Measurements from ENCODE around the gene DCLK1. TPM values are rescaled to one million over a fixed set of nuclear protein-coding genes. Genes with fewer than 3 reads are reported as not detected.

The DCLK1 gene
- total RNA-seq, 1 donor from 2014 or later, result not detected

DNA sequence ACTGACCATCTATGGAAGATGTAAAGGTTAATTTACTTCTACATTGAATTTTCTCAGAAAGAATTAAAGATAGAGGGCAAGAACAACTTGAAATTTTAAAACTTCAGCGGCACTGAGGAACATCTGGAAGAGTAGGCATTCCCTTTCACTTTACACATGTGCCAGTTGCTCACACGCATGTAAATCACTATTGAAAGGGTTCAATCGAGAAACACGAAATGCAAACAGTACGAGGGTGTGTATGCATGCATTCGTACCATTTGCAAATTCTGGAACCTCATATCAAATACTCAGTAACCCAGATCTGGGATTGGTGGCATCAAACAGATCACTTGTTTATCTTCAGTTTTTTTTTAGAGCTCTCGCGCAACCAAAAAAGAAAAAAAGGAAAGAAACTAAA is 339.2 kb downstream of the DCLK1 start:
- intact Hi-C loops (cut with micrococcal nuclease), result no loop called here

DNA sequence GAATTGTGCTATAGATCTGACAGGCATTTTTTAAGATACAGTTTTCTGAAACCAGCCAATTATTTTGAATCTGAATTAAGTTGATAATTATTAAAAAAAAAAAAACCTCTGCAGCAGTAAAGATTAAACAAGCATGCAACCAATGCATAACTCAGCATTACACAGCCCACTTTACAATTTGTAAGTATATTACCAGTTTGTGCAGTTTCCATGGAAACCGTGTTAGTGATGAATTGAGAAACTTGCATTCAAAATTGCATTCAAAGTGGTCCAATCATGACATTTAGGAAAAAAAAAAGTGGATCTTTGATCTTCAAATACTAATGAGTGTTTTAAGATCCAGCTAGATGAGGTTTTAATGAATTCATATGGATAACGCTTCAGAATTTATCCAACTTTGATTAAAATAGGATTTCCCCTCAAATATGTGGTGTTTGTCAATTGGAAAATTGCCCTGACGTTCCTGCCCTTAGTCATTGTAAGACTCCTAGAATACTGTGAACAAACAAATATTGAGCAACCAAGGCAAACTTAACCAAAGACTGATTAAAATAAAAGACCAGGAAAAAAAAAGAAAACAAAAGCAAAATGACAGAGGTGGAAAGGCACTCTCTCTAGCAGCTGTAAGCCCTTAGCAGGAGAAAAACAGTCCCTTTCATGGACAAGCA is 339.9 kb downstream of the DCLK1 start:
- intact Hi-C loops (cut with micrococcal nuclease), result no loop called here

GRCh38 chr13:35789335-35790165 is 341.6 kb downstream of the DCLK1 start:
- intact Hi-C loops (cut with micrococcal nuclease), result no loop called here

- intact Hi-C loops (cut with micrococcal nuclease), result no loop called here
Observed at GRCh38 chr13:35787937-35788336, 343.2 kb downstream of the DCLK1 start.

DNA sequence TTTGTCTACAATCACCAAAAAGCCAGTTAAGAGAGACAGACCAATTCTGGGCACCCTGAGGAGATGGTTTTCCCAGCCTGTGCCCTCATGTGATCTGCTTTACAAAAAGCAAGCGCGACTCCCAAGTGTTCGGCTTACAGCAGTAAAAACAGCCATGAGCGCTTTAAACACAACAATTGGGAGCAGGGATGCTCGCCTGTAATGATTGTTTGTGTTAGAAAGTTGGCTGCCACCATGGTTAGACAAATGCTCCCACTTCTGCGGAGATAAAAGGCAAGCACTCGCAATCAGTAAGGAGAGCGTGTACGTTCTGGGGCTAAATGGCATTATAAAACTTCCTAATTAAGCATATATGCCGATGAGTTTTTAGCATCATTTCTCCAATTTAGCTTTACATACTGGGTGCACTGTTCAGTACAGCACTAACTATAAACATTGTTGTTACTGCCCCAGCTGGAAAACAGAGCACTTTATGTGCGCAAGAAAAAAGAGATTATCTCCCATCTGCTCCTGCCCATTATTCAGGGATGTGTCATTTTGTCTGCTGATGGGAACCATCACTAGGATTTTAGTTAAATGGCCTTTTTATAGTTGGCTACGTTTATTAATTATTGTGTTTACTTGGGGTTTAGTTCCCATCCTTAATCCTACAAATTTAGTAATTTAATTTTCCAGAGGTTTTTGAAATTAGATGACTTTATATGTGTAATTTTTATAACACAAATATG is 345.4 kb downstream of the DCLK1 start:
- intact Hi-C loops (cut with micrococcal nuclease), result no loop called here

DNA sequence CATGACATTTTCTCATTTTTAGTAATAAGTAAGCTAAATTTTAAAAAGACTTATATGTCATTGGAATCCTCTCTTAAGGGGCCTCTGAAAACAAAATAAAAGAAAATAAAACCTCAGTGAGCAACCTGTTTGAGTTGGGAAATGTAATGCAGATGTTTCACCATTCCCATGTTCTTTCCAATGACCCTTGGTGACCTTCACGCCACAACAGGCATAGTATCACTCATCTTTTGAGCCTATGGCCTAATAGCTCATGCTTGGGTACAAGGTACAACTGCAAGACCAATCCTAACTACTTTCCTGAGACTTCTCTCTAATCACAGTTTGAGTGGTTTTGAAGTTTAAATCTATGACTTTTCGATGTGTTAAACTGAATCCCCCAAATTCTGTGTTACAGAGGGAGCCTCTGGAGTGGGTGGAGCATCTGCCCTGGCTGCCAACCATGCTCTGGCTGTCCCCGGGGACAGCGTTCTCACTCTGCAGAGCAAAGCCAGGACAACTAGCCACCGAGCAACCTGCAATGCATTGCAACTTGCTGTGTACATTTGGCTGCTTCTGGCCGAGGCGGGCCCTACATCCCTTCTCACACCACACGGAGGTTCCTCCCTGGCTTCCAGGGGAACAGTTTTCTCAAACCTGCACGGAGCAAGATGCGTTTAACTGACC is 346.8 kb downstream of the DCLK1 start:
- intact Hi-C loops (cut with micrococcal nuclease), result no loop called here

DNA sequence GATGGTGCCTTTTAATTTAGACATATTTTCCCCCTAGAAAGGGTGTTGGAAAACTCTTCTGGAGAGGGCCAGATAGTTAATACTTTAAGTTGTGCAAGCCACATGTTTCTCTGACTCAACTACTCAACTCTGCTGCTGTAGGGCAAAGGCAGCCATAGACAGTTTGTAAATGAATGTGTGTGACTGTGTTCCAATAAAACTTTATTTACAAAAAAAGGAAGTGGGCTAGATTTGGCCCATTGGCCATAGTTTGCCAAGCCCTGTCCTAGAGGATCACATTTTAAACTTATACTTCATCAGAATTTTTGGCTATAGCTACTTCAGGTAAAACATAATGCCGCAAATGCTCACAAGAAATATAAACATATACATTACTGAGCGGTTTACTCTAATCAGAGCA is 348.4 kb downstream of the DCLK1 start:
- intact Hi-C loops (cut with micrococcal nuclease), result no loop called here

DNA sequence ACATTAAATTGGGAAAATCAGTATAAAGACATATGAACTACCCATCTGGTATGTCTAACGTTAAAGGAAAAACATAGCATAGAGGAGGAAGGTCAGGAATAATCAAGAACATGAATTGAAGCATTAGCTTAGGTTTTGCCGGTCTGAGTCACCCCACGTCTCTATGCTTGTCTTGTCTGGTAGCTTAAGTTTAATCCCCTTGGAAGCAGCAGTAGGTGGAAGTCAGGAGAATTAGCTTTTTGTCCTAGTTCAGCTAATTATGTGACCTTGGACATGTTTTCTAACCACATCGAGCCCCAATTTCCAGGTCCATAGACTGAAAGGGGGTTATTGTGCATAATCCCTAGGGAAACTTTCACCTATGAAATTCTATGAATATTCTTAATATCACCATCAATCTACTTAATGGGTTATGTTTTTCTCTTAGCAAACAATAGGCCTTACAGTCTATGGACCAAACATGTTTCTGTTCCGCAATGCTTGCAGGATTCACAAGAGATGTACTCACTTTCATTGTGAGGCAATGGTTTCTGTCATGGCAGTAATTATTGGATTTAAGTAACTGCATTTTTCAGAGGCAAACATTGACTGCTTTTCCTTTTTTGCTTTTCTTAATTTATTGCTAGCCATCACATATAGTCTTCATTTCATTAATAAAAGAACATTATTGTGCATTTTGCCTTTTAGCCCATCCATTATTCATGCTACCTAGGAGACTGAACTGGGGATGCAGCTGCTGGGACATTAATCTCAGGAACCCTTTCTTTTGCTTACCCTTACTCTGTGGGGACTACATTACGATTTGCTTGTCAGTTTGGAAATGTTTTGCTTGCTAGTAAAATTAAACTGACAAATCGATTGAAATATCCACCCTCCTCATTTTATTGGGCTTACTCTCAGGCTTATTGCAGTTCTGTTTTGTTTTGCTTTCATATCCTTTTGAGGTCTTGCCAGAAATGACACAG is 349.9 kb downstream of the DCLK1 start:
- intact Hi-C loops (cut with micrococcal nuclease), result no loop called here

DNA sequence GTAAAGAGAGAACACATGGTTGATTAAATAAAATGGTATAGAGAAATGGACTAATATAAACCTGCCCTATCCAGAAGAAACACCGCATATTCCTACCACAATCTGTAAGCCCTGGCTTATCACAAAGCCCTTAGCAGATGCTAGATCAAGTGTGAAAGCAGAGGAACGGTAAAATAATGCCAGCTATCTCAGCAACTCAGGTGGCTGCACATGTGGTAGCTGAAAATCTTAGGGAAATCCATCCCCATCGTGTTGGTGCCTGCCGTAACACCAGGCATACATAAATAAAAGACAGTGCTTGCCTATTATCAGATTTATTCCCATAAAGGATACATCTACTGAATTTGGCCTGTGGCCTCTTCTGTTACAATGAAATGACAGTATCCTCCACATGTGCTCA is 350.6 kb downstream of the DCLK1 start:
- intact Hi-C loops (cut with micrococcal nuclease), result no loop called here

- intact Hi-C loops (cut with micrococcal nuclease), result no loop called here
Observed at GRCh38 chr13:35771898-35772297, 359.3 kb downstream of the DCLK1 start.

GRCh38 chr13:35770756-35771297 is 360.4 kb downstream of the DCLK1 start:
- intact Hi-C loops (cut with micrococcal nuclease), result no loop called here

GRCh38 chr13:35769812-35770211 is 361.4 kb downstream of the DCLK1 start:
- intact Hi-C loops (cut with micrococcal nuclease), result no loop called here

GRCh38 chr13:35768551-35768950 is 362.6 kb downstream of the DCLK1 start:
- intact Hi-C loops (cut with micrococcal nuclease), result no loop called here

GRCh38 chr13:35768073-35768472 is 363.1 kb downstream of the DCLK1 start:
- intact Hi-C loops (cut with micrococcal nuclease), result no loop called here

GRCh38 chr13:35767256-35767976 is 363.8 kb downstream of the DCLK1 start:
- intact Hi-C loops (cut with micrococcal nuclease), result no loop called here

DNA sequence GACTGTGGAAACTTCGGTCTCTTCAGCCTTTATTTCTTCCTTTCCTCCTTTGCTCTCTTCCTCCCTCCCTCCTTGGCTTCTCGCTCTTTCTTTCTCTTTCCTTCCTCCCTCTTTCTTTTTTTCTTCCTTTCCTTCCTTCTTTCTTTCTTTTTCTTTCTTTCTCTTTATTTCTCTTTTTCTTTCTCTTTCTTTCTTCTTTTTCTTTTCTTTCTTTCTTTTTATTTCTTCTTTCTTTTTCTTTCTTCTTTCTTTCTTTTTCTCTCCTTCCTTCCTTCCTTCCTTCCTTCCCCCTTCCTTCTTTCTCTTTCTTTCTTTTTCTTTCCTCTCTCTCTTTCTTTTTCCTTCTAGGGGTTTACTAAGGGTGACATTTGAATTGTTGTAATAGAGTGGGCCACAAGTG is 364.5 kb downstream of the DCLK1 start:
- intact Hi-C loops (cut with micrococcal nuclease), result no loop called here

DNA sequence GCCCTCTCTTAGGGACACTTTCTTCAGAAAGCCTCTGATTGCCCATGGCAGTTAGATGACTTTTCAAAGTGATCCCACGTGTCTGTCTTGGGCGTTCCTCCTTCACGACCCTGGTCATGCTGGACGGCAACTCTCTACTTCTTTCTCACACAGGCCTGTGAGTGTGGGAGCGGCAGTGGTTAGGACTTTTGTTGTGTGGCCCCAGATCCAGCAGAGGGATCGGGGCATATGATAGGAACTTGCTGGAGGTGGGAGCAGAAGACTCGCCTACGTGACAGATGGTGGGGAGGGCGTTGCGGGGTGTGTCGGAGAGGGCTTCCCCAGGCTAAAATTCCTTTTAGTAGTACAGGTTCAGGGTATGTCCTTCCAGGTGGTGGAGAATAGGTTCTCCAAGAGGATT is 365.2 kb downstream of the DCLK1 start:
- intact Hi-C loops (cut with micrococcal nuclease), result no loop called here

- intact Hi-C loops (cut with micrococcal nuclease), result no loop called here
Observed at GRCh38 chr13:35765366-35765765, 365.8 kb downstream of the DCLK1 start.

GRCh38 chr13:35764326-35765015 is 366.7 kb downstream of the DCLK1 start:
- intact Hi-C loops (cut with micrococcal nuclease), result no loop called here
